ENCODE measurements around the gene HDGFL2.

DNA sequence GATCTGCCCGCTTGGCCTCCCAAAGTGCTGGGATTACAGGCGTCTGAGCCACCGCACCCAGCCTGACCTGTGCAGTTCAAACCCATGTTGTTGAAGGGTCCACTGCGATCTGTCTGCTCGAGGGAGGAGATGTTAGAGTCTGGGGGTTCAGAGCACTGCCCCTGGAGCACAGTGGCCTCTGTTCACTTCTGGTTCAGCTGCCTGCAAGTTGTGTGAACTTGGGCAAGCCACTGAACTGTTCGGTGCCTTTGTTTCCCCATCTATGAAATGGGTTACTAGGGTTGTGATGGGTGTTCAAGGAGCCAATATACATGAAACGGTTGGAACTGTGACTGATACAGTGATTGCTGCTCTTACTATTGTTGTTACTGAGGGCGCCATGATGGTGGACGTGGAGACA is 61.2 kb downstream of the HDGFL2 start:
- TF ChIP-seq POLR2AphosphoS5 (IDR thresholded peaks at IDR 0.05) (no peak), POLR2A (IDR thresholded peaks at IDR 0.05) (no peak), CTCF (IDR thresholded peaks at IDR 0.05 in 8 of 11, conservative IDR thresholded peaks at IDR 0.05 in 3 of 11) (no peak)

Data from spleen (tissue), 7 donors.